Measurements from ENCODE around the gene KIAA1755. TPM values are rescaled to one million over a fixed set of nuclear protein-coding genes. Genes with fewer than 3 reads are reported as not detected.

The KIAA1755 gene
- polyA plus RNA-seq, 1 of the 3 experiments (the other 2 are of a cell fraction), result 0.54 TPM

DNA sequence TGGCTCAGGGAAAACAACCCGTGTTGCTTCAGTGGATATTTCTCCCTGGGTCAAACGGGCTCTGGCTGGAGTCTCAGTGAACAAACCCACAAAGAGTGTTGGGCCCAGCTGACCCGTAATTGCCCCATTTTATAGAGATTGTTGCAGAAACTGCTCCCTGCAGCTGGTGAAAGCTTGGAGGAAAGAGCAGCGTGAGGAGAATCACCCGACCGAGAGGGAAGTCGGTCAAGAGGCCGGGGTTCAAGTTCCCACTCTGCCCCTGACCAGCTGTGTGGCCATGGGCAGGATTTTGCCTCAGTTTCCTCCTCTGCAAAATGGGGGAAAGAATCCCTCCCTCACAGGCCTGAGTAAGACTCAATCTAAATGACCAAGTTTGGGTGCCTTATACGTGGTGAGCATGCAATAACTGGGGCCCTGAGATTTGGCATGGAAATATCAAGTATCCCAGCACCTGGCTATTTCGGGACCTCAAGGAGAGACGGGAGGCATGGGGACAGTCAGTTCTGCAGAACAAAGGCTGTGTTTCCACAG is 93.8 kb downstream of the KIAA1755 start:
- Histone ChIP-seq H3K4me3 (ENCODE audit: low read depth in 2 of 2, low read length in 1 of 2) (no peak overlapping the region), H4K20me1 (ENCODE audit: insufficient read depth) (no peaks in the 10 kb centered on the region), H3K79me2 (ENCODE audit: insufficient read depth) (peaks cover 39% of the 10 kb centered on the region), H3F3A (replicated peaks; ENCODE audit: insufficient read depth) (peaks cover 36% of the 10 kb centered on the region), H3K9me3 (no peaks in the 10 kb centered on the region), H3K27ac (ENCODE audit: low read depth in 2 of 2, low read length in 1 of 2) (no peak overlapping the region), H2AFZ (ENCODE audit: low read depth) (no peak overlapping the region), H3K36me3 (replicated peaks in 1 of 2; ENCODE audit: control insufficient read depth in 1 of 2, insufficient read depth in 2 of 2, low read length in 1 of 2) (peaks cover 0 to 9% of the 10 kb centered on the region in 2 experiments), H3K9me2 (no peaks in the 10 kb centered on the region), H3K4me2 (no peak overlapping the region), H3K4me1 (ENCODE audit: control insufficient read depth in 1 of 2, insufficient read depth in 2 of 2, low read depth in 1 of 2, low read length in 1 of 2) (peaks cover 36 to 43% of the 10 kb centered on the region in 2 experiments; a peak in 3 of 4 replicates), H3K9ac (no peak overlapping the region), H3K27me3 (ENCODE audit: insufficient read depth) (no peaks in the 10 kb centered on the region)
- 94% methylated on average over 11 of the region's 11 CpGs for WGBS (ENCODE audit: low lambda C conversion rate)
- TF ChIP-seq, protein P1, sequence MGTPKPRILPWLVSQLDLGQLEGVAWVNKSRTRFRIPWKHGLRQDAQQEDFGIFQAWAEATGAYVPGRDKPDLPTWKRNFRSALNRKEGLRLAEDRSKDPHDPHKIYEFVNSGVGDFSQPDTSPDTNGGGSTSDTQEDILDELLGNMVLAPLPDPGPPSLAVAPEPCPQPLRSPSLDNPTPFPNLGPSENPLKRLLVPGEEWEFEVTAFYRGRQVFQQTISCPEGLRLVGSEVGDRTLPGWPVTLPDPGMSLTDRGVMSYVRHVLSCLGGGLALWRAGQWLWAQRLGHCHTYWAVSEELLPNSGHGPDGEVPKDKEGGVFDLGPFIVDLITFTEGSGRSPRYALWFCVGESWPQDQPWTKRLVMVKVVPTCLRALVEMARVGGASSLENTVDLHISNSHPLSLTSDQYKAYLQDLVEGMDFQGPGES (IDR thresholded peaks at IDR 0.05; ENCODE audit: low read depth, low read length), result no peak
- CTCF ChIA-PET, result interaction anchor here (0.7 to 8.1 kb wide), 17 partner anchors 9 to 602 kb away, joined by 3 to 63 read pairs (median 4); partner anchors contain the start of gene VSTM2L
- POLR2A ChIA-PET, result no interaction called here
- DNase-seq, result no peak

DNA sequence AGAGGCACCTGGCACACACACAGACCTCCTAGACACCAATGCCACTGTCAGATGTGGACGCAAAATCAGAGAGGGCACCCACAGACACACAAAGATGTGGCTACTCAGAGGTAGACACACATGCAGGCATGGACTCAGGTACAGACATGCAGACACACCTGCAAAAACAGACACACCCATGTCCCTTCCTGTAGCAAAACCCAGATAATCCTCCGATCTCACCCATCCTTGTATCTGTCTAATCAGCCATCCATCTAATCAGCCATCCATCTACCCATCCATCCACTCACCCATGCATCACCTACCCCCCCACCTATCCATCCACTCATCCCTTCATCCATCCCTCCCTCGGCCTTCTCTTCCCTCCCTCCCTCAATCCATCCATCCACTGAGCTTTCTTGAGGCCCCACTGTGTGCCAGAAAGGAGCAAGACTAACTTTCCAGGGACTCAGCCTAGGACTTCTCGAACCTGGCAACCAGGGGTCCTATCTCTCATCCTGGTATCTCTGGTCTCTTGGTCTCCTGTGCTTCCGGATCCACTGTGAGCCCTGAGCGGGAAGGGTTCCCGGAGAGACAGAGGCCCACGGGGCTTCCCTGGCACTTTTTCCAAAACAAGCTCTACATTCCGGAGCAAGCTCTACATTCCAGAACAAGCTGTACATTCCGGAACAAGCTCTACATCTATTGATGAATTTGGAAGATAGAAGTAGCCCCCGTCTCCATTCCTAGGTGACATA is 94.4 kb downstream of the KIAA1755 start:
- Histone ChIP-seq H3K9me2 (no peaks in the 10 kb centered on the region), H3K27ac (ENCODE audit: low read depth in 2 of 2, low read length in 1 of 2) (no peak overlapping the region), H2AFZ (ENCODE audit: low read depth) (no peak overlapping the region), H4K20me1 (ENCODE audit: insufficient read depth) (no peaks in the 10 kb centered on the region), H3F3A (replicated peaks; ENCODE audit: insufficient read depth) (peaks cover 39% of the 10 kb centered on the region), H3K9ac (no peak overlapping the region), H3K4me3 (ENCODE audit: low read depth in 2 of 2, low read length in 1 of 2) (no peak overlapping the region), H3K4me1 (ENCODE audit: control insufficient read depth in 1 of 2, insufficient read depth in 2 of 2, low read depth in 1 of 2, low read length in 1 of 2) (peaks cover 36 to 38% of the 10 kb centered on the region in 2 experiments; a peak in 3 of 4 replicates), H3K27me3 (ENCODE audit: insufficient read depth) (no peaks in the 10 kb centered on the region), H3K79me2 (ENCODE audit: insufficient read depth) (peaks cover 44% of the 10 kb centered on the region), H3K9me3 (no peaks in the 10 kb centered on the region), H3K4me2 (peak overlapping the region; percentile 91; the same call in 1 of the 2 replicates), H3K36me3 (replicated peaks in 1 of 2; ENCODE audit: control insufficient read depth in 1 of 2, insufficient read depth in 2 of 2, low read length in 1 of 2) (peaks cover 3 to 9% of the 10 kb centered on the region in 2 experiments)
- no peak for TF ChIP-seq YY1 (IDR thresholded peaks at IDR 0.05; ENCODE audit: low read depth)
- TF ChIP-seq, protein P2, sequence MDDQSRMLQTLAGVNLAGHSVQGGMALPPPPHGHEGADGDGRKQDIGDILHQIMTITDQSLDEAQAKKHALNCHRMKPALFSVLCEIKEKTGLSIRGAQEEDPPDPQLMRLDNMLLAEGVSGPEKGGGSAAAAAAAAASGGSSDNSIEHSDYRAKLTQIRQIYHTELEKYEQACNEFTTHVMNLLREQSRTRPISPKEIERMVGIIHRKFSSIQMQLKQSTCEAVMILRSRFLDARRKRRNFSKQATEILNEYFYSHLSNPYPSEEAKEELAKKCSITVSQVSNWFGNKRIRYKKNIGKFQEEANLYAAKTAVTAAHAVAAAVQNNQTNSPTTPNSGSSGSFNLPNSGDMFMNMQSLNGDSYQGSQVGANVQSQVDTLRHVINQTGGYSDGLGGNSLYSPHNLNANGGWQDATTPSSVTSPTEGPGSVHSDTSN (IDR thresholded peaks at IDR 0.05), result no peak
- TF ChIP-seq, protein P3, sequence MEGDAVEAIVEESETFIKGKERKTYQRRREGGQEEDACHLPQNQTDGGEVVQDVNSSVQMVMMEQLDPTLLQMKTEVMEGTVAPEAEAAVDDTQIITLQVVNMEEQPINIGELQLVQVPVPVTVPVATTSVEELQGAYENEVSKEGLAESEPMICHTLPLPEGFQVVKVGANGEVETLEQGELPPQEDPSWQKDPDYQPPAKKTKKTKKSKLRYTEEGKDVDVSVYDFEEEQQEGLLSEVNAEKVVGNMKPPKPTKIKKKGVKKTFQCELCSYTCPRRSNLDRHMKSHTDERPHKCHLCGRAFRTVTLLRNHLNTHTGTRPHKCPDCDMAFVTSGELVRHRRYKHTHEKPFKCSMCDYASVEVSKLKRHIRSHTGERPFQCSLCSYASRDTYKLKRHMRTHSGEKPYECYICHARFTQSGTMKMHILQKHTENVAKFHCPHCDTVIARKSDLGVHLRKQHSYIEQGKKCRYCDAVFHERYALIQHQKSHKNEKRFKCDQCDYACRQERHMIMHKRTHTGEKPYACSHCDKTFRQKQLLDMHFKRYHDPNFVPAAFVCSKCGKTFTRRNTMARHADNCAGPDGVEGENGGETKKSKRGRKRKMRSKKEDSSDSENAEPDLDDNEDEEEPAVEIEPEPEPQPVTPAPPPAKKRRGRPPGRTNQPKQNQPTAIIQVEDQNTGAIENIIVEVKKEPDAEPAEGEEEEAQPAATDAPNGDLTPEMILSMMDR (IDR thresholded peaks at IDR 0.05), result no peak
- TF ChIP-seq FOSL2 (IDR thresholded peaks at IDR 0.05; ENCODE audit: borderline replicate concordance, low read depth), result no peak
- TF ChIP-seq, protein P4, sequence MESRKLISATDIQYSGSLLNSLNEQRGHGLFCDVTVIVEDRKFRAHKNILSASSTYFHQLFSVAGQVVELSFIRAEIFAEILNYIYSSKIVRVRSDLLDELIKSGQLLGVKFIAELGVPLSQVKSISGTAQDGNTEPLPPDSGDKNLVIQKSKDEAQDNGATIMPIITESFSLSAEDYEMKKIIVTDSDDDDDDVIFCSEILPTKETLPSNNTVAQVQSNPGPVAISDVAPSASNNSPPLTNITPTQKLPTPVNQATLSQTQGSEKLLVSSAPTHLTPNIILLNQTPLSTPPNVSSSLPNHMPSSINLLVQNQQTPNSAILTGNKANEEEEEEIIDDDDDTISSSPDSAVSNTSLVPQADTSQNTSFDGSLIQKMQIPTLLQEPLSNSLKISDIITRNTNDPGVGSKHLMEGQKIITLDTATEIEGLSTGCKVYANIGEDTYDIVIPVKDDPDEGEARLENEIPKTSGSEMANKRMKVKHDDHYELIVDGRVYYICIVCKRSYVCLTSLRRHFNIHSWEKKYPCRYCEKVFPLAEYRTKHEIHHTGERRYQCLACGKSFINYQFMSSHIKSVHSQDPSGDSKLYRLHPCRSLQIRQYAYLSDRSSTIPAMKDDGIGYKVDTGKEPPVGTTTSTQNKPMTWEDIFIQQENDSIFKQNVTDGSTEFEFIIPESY (IDR thresholded peaks at IDR 0.05; ENCODE audit: borderline replicate concordance, low read depth), result no peak
- no peak for TF ChIP-seq SIN3A (IDR thresholded peaks at IDR 0.05; ENCODE audit: borderline replicate concordance, low read depth, low read length)
- no peak for TF ChIP-seq NRF1 (IDR thresholded peaks at IDR 0.05; ENCODE audit: low read depth, low read length)
- no peak for TF ChIP-seq TCF12 (IDR thresholded peaks at IDR 0.05)
- no peak for TF ChIP-seq RFX5 (IDR thresholded peaks at IDR 0.05; ENCODE audit: low read length)
- TF ChIP-seq FOXJ3 (CRISPR knock-in tag; IDR thresholded peaks at IDR 0.05), result no peak
- TF ChIP-seq, protein P5, sequence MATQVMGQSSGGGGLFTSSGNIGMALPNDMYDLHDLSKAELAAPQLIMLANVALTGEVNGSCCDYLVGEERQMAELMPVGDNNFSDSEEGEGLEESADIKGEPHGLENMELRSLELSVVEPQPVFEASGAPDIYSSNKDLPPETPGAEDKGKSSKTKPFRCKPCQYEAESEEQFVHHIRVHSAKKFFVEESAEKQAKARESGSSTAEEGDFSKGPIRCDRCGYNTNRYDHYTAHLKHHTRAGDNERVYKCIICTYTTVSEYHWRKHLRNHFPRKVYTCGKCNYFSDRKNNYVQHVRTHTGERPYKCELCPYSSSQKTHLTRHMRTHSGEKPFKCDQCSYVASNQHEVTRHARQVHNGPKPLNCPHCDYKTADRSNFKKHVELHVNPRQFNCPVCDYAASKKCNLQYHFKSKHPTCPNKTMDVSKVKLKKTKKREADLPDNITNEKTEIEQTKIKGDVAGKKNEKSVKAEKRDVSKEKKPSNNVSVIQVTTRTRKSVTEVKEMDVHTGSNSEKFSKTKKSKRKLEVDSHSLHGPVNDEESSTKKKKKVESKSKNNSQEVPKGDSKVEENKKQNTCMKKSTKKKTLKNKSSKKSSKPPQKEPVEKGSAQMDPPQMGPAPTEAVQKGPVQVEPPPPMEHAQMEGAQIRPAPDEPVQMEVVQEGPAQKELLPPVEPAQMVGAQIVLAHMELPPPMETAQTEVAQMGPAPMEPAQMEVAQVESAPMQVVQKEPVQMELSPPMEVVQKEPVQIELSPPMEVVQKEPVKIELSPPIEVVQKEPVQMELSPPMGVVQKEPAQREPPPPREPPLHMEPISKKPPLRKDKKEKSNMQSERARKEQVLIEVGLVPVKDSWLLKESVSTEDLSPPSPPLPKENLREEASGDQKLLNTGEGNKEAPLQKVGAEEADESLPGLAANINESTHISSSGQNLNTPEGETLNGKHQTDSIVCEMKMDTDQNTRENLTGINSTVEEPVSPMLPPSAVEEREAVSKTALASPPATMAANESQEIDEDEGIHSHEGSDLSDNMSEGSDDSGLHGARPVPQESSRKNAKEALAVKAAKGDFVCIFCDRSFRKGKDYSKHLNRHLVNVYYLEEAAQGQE (IDR thresholded peaks at IDR 0.05; ENCODE audit: low read depth, low read length), result no peak
- CTCF ChIA-PET, result interaction anchor here (0.7 to 8.1 kb wide), 17 partner anchors 8 to 601 kb away, joined by 3 to 63 read pairs (median 5); no protein-coding TSS in a partner anchor
- 94% methylated on average over 10 of the region's 11 CpGs for WGBS (ENCODE audit: low lambda C conversion rate)
- DNase-seq, result no peak
- POLR2A ChIA-PET, result no interaction called here

Measured in SK-N-SH (cell line).